Measurements from ENCODE around the gene FRS3. TPM values are rescaled to one million over a fixed set of nuclear protein-coding genes. Genes with fewer than 3 reads are reported as not detected.

The FRS3 gene
- polyA plus RNA-seq, 12 donors: 5.7 to 11.9 (median 6.6) TPM; not detected in 1

GRCh38 chr6:41796474-41796873 lies 16.8 kb upstream of the FRS3 start:
- DNase-seq: no peak

- DNase-seq: no peak
Observed at GRCh38 chr6:41791984-41792383, 12.3 kb upstream of the FRS3 start.

DNA sequence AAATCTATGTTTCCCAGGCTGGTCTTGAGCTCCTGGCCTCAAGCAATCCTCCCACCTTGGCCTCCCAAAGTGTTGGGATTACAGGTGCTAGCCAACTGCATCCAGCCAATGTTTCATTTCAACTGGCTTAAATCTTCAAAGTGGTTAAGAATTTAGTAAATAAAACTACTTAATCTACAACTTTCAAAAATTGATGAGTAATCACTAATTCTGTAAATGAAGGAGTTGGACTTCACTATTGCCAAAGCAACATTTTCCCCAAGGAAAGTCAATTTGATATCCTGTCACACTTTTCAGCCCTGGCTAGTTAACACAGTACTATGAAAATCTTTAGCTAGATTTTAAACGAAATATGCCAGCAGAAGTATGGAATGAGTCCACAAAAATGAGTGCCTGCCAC lies 11.6 kb upstream of the FRS3 start:
- no peak for DNase-seq

- DNase-seq: no peak
Observed at GRCh38 chr6:41790045-41790444, 10.3 kb upstream of the FRS3 start.

DNA sequence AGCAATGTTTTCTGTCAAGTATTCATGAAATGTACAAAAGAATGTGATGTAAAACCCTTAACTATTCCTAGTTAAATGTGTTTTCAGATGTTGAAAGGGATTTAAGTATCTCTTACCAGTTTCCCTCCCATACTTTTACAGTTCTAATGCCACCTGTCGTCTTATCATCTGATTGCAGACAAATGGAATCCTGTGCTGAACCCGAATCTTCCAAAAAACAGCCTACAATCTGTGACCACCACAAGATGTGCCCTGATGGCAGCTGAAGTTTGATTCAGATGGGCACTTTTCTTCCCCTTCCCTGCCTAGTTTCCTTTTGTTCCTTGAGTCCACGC lies 9.7 kb upstream of the FRS3 start:
- DNase-seq: no peak

DNA sequence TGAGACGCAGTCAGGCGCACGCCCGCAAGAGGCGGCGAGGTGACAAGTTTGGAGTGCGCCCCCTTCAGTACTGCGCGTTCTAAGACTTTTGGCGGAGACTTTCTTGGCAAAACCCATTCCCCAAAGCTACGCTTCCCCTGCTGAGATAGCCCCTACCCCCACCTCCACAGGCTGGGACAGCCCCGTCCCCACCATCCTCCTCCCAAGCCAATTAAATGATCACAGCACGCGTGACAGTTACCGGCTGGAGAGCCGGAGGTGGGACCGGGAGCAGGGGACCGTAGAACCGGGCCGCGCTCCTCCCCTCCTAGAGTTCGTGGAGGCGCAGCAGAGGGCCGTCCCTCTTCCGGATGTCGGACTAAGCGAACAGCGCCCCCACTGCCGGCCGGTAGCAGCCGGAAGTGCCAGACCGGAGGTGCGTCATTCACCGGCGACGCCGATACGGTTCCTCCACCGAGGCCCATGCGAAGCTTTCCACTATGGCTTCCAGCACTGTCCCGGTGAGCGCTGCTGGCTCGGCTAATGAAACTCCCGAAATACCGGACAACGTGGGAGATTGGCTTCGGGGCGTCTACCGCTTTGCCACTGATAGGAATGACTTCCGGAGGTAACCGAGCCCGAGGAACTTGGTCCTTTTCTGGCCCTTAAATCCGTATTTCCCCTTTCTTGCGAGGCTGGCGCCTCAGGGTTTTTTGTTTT lies 7.7 kb upstream of the FRS3 start, which contains the start of gene TOMM6:
TSS of gene TOMM6 (plus strand) at position 476 of the 699 bp plus-strand sequence. CDS start at position 480, 4 bp downstream.
- peak; percentile 98 for DNase-seq

DNA sequence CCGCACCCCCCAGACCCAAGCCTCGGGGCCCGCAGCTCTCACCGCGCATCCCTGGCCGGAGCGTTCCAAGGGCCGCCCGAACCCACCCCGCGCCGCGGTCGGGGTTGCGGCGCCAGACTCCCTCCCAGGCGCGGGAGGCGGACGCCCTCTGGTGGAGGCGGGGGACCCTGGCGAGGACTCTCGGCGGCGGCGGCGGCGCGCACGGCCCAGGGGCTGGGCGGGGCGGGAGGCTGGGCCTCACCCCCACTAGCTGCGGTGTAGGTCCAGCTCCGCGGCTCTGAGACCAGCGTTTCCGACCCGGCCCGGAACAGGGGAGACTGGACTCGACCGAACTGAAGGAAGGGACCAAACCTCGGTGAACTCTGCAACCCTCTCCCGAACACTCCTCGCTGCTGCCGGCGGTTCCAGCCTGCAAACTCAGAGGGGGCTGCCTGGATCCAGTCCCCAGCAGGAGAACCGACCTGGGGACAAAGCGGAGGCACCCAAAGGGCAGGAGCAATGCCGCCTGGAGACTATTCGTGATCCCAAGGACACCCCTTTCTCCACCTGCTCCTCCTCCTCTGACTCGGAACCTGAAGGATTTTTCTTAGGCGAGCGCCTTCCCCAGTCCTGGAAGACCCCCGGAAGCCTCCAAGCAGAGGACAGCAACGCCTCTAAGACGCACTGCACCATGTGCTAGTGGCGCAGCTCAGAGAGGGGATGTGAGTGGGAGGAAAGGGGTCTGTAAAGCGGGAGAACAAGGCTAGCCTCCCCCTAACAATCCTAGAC lies 6.9 kb upstream of the FRS3 start:
- DNase-seq: peak; percentile 77

- peak; percentile 23 for DNase-seq
Observed at GRCh38 chr6:41785689-41786450, 6.2 kb upstream of the FRS3 start.

DNA sequence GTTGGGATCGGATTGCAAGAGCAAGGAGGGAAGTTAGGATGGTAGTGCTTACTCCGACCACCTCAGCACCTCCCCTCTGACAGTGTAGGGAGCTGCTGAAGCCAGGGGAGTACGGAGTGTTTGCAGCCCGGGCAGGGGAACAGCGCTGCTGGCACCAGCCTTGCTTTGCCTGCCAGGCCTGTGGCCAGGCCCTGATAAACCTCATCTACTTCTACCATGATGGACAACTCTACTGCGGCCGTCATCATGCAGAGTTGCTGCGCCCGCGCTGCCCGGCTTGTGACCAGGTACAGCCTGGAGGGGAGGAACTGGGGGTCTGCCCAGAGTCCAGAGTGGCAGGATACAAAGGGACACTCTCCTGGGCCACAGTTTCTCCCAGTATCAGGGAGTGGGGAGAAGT lies 5.6 kb upstream of the FRS3 start:
- no peak for DNase-seq

DNA sequence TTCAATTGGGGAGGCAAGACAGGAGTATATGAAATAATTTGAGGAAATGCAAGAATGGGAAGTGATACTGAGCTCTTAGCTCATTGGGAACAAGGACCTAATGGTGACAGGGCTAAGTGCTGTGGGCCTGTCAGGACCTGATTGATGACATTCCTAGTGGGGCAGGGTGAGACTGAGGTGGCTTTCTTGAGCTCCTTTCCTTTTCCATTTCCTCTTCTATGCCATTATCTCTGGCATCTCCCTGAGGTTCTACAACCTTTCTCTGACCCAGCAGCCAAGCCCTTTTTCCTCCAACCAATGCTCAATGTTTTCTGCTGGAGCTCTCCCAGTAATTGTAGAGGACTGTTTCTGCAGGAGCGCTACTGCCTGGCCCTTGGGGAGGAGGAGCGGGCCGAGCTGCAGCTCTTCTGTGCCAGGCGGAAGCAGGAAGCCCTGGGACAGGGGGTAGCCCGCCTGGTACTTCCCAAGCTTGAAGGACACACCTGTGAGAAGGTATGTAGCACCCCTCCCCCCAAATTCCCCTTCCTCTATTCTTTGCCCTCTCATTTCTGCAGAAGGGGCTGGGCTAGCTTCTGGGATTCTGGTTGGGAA lies 5.0 kb upstream of the FRS3 start:
- no peak for DNase-seq

GRCh38 chr6:41783106-41783780 lies 3.5 kb upstream of the FRS3 start:
- DNase-seq: no peak

- DNase-seq: no peak
Observed at GRCh38 chr6:41781366-41781730, 1.6 kb upstream of the FRS3 start.

- DNase-seq: peak; percentile 48
Observed at GRCh38 chr6:41780551-41781365, 1.1 kb upstream of the FRS3 start, which contains the start of gene PRICKLE4. Gene PRICKLE4 (plus strand): TSS chr6:41780782. CDS start chr6:41783474, 2,692 bp downstream.

- no peak for DNase-seq
Observed at GRCh38 chr6:41779336-41779735, 364 bp downstream of the FRS3 start.

- no peak for DNase-seq
Observed at GRCh38 chr6:41778895-41779294, 805 bp downstream of the FRS3 start.

DNA sequence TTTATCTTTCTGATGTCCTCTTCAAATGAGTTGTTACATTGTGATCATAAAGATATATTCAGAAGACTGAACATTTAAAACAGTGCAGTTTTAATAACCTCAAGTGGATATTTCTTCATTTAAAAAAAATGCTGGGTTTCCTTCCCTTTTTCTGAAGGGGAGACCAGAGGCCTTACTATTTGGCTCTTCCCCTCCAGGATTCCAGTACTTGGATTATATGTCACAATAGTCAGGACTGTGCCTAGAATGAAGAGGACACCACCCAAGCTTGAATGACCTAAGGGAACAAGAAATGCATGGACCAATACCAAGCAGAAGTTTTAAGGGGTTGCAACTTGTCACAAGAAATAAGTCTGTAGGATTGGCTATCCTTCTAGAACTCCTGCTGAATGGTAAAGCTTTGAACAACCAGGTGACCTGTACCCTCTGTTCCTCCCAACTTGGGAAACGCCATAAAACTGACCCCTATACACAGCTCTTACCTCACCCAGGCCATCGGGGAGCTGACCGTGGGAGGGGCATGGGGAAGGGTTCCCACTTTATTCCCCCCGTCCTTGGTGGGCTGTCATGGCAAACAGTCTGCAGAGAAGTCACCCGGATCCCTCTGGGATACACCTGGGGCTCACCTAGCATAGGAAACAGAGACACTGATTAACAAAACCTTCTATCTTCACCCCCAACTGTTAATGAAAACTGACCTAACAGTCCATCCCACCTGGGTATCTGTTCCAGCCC lies 2.0 kb downstream of the FRS3 start:
- DNase-seq: no peak

- no peak for DNase-seq
Observed at GRCh38 chr6:41775293-41775882, 4.3 kb downstream of the FRS3 start.

DNA sequence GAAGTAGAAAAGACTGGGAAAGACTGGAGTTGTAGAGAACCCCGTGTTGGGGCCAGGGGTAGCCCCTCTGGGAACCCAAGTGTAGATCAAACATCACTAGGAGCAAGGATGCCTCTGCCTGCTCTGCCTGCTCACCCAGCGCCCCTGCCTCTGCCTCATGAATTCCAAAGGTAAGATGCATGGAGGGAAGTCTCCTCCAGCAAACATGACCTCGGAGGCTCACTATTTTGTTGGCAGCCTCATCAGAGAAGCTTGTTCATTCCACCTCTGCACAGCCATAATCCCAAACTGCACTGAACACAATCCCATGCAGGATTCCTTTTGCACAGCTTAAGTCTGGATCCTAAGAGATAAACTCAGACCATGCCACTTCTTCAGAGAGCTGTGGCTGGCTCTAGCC lies 4.9 kb downstream of the FRS3 start:
- no peak for DNase-seq

Measured in muscle of arm (tissue), 12 donors.